ENCODE results near the gene STK17B.

GRCh38 chr2:196099916-196100315 is 71.5 kb downstream of the STK17B start:
- no peak for TF ChIP-seq CTCF (IDR thresholded peaks at IDR 0.05; ENCODE audit: low read depth, low read length)
- TF ChIP-seq MAX (IDR thresholded peaks at IDR 0.05; ENCODE audit: low read depth, low read length): no peak

Measured in NB4 (cell line).